Measurements from ENCODE around the gene CYSLTR2.

Gene CYSLTR2

DNA sequence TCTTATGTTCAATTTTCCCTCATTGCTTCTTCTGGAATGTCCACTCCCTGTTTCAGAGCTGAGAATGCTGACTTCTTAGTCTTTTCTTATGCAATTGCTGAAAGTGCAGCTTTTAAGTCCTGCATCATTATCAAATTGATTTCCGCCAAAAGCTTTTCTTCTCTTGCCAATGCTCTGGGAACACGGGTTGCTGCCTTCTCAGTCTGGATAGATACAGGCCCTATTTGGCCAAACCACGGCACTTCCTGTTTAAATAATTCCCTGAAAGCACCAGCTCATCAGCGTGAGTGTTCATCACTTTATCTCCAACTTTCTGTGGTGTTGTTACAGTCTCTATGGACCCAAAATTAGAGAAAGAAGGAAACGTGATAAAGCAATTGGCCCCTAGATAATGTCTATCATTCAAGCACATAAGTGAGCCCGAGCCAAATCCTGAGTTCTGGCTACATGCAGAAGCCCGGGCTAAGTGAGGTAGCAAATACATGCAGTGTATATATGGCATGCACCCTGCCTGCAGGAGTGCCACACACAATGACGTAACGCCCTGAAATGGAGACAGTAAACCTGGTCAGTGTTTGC lies 85.7 kb downstream of the CYSLTR2 start:
- DNase-seq (ENCODE audit: low spot score) = no peak

DNA sequence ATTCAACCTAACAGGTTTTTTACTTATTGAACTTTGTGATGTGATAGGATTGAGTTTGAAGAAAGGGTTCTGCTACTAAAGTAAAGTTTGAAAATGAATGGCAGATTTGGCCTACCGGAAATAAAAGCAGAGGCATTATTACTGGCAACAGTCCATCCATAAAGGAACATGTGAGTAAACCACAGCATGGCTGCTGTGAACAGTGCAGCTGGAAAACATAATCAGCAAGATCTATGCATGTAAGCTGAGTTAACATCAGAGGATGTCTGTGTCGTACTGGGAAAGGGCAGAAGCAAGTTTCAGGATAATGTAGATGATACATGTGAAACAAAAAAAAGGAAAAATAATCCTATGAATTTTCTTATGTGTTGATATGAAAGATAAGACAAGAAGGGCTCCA lies 87.6 kb downstream of the CYSLTR2 start:
- no peak for DNase-seq (ENCODE audit: low spot score)

DNA sequence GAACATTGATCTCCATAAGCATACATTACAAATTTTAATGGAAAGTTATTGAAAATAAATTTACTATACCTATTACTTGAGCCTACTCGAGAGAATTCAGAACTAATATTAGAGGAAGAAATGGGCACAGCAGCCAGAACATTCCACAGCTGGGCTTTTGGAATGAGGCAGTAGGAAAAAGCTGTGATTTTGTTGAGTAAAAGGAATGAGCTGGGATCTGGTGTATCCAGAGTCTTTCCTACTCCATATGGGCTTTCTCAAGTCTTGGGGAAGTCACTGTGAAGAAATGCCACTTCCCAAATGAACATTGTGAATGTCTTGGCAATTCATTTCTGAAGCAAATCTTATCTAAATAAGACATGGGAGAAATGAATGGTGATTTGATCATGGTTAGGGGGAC lies 93.1 kb downstream of the CYSLTR2 start:
- no peak for DNase-seq (ENCODE audit: low spot score)

DNA sequence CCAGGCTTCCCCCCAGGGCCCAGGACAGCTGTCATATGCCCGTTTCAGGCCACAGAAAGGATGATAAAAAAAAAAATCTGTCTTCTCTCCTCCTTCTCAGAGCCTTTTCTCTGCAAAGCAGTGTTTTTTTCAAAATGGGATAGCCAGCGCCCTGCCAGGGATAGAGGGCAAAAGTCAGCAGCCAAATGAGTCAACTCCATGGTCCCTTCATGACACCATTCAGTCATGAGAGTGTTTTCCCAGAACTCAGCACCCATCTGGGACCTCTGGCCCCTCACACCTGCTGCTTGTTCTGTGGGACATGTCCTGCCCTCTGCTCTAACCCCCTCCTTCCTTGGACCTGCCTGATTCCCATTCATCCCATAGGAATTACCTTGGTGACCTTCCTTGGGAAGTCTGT lies 95.0 kb downstream of the CYSLTR2 start:
- DNase-seq (ENCODE audit: low spot score) = no peak

DNA sequence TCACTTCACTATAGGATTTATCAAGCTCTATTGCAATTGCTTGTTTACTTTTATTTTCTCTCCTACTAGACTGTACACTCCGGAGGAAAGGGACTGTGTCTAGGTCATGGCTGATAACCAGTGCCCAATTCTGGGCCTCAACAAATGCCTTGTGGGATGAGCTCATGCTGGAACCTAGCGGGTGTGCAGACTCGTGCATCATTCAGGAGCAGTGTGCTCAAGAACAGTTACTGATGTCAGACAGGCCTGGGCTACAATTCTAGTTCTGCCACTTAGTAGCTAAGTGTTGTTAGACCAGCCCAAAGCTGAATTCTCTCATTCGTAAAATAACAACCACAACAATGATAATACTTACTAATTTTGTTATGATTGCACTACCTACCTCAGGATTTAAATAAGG lies 95.4 kb downstream of the CYSLTR2 start:
- DNase-seq (ENCODE audit: low spot score) = no peak

DNA sequence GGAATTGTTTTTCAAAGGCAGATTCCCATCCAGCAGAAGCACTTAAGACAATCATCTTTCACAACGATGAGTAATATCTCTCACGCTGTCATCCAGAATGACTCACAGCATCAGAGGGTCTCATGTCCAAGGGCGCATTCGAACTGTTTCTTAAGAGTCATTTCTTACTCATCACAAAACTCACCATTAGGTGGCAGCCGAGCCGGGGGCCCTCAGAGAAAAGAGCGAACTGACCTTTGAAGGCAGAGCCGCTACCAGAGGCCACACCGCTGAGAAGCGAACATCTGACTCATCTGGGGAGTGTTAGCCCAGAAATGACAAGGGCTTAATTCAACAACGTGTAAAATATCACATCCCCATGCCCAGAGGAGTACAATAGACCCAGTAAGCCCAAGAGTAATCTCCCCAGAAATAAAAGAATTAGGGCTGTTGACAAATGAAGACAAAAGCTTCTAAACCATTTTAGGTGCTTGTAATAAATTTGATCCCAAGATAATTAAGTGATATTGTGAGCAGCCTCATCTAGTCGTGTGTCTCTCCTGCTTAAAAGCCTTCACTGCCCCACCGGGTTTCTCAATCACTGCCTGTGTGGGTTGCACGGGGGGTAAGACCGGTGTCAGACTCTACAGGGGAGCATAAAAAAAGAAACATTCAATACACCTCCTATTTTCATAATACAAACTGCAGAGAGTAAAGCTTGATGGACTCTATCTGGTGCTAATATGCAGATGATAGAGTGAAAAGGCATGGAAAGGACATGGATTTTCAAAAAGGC lies 96.2 kb downstream of the CYSLTR2 start:
- DNase-seq (ENCODE audit: low spot score) = peak; percentile 88

DNA sequence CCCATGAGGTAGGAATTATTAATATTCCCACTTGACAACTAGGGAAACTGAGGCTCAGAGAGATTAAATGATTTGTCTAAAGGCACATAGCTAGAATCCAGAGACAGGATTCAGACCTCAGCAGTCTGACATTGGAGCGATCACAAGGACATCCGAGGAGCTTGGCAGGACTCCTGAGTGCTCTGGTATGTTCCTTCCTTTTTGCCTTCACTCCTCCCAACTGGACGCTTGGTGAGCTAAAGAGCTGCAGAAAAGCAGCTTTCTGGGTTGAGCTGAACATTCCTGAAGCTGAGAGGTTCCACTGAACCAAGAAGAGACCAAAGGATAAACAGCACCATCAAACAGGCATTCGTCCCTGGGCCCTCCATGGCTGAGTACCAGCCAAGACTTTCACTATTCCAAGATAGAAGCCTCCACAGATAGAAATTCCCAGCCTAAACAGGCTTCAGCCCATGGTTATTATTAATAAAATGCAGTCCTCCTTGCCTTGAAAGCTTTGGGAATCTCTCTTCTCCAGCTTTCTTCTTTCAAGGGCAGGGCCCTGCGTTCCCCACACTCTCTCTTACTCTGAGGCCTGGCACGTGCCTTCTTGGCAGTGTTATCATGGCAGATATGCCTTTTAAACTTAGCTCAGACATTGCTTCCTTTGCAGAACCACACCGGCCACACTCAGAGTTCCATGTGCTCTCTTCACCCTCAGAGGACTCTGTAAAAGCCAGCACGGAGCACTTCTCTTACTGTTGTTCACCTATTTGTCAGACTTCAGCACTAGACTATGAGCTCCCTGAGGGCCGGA lies 97.1 kb downstream of the CYSLTR2 start:
- no peak for DNase-seq (ENCODE audit: low spot score)

DNA sequence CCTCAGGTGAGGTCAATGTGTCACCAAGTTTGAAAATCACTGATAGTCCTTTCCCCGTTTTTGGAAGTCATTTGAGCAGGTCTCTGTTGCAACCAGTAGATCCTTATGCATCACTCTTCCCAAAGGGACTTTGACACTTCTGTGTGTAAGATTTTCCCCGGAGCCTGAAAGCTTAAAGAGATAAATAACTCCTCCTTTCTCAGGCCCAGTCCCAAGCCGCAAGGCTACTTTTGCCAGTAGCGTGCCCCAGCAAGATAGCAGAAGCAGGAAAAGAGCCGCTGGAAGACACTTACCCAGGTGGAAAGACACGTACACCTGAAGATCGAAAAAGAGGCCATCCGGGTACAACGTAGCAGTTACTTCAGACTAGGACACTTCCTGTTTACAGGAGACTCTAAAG lies 106.9 kb downstream of the CYSLTR2 start:
- no peak for DNase-seq (ENCODE audit: low spot score)

Data from SW480 (cell line).